ENCODE measurements around the gene LSM3.

Gene LSM3

DNA sequence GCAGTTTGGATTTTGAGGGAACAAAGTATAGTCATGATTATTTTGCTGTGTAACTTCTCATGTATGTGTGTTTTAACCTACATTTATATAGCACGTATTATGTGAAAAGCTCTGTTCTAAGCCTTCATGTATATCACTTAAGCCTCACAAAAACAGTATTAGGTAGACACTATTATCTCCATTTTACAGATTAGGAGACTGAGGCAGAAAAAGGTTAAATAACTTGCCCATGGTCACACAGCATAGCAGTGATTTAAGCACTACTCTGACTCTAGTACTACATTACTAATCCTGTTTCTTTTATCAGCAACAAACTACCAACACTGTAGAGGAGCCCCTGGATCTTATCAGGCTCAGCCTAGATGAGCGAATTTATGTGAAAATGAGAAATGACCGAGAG is 2.6 kb downstream of the LSM3 start:
- TF ChIP-seq, protein P1, sequence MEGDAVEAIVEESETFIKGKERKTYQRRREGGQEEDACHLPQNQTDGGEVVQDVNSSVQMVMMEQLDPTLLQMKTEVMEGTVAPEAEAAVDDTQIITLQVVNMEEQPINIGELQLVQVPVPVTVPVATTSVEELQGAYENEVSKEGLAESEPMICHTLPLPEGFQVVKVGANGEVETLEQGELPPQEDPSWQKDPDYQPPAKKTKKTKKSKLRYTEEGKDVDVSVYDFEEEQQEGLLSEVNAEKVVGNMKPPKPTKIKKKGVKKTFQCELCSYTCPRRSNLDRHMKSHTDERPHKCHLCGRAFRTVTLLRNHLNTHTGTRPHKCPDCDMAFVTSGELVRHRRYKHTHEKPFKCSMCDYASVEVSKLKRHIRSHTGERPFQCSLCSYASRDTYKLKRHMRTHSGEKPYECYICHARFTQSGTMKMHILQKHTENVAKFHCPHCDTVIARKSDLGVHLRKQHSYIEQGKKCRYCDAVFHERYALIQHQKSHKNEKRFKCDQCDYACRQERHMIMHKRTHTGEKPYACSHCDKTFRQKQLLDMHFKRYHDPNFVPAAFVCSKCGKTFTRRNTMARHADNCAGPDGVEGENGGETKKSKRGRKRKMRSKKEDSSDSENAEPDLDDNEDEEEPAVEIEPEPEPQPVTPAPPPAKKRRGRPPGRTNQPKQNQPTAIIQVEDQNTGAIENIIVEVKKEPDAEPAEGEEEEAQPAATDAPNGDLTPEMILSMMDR (IDR thresholded peaks at IDR 0.05; ENCODE audit: low read depth, low read length) = no peak
- H3K4me3 ChIP-seq (ENCODE audit: low read depth, low read length) = no peak overlapping the region

- H3K4me3 ChIP-seq (ENCODE audit: low read depth, low read length) = no peak overlapping the region
- TF ChIP-seq, protein P1 (IDR thresholded peaks at IDR 0.05; ENCODE audit: low read depth, low read length) = no peak
Observed at GRCh38 chr3:14183015-14183577, 4.5 kb downstream of the LSM3 start.

DNA sequence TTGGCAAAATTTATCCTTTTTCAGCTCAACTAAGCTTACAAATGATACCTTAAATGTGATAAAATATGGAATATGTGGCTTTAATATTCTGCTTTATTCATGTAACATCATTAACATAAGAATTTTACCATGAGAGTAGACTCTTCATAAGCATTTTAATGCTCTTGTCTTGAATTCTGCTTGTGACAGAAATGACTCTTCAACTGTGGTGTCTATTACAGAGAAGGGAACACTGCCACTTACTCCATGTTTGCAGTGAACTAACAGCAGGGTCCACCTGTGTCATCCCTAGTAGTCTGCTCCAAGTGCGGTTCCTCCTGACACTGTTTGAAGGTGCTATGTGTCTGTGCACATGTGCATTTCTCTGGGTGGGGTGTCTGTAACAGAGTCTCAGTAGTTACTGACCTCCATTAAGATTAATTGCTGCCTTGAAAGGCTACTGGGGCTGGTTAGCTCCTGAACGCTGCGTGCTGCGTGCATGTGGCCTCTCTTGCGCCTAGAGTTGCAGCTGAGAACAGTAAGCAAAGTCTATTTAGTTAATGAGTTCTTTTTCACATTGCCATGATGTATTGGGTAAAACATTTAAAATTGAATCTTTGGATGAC is 8.3 kb downstream of the LSM3 start:
- TF ChIP-seq, protein P1 (IDR thresholded peaks at IDR 0.05; ENCODE audit: low read depth, low read length) = no peak
- no peak overlapping the region for H3K4me3 ChIP-seq (ENCODE audit: low read depth, low read length)

- TF ChIP-seq, protein P1 (IDR thresholded peaks at IDR 0.05; ENCODE audit: low read depth, low read length) = no peak
- no peak overlapping the region for H3K4me3 ChIP-seq (ENCODE audit: low read depth, low read length)
Observed at GRCh38 chr3:14188041-14188754, 9.6 kb downstream of the LSM3 start.

GRCh38 chr3:14194865-14195264 is 16.2 kb downstream of the LSM3 start:
- TF ChIP-seq, protein P1 (IDR thresholded peaks at IDR 0.05; ENCODE audit: low read depth, low read length) = no peak
- H3K4me3 ChIP-seq (ENCODE audit: low read depth, low read length) = no peak overlapping the region

DNA sequence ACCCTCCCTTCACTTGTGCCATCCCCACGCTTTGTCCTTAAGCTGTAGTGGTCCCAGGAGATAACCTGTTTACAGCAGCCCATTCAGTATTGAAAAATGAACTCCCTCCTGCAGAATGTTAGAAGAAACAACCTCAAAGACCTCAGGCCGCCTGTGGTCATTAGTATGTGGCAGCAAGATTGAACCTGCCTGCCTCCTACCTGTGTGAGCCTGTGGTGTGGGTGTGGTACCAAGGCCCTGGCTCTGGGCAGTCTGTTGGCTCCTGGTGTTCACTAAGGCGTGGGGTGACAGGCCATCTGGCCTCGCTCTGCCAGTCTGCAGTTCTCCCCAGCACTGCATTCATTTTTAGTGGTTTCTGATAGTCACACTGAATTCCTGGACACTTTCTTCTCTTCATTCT is 21.0 kb downstream of the LSM3 start:
- TF ChIP-seq, protein P1 (IDR thresholded peaks at IDR 0.05; ENCODE audit: low read depth, low read length) = no peak
- H3K4me3 ChIP-seq (ENCODE audit: low read depth, low read length) = no peak overlapping the region

DNA sequence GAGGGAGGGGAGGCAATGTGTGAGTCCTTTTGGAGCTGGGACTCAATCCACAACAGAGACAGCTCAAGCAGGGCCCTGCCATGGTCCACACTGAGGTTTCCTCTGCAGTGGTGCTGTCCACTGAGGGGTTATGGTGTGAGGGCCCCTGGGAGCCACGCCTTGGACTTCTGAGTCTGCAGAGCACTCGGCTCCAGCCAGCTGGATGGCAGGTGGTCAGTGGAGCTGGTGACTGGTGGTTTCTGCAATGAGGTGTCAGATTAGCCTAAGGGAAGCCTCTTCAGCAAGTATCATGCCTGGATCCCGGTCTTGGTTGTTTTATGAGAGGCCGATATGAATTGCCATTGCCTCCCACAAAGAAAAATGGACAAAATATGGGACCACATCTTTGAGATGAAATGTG is 21.7 kb downstream of the LSM3 start:
- TF ChIP-seq, protein P1 (IDR thresholded peaks at IDR 0.05; ENCODE audit: low read depth, low read length) = no peak
- no peak overlapping the region for H3K4me3 ChIP-seq (ENCODE audit: low read depth, low read length)
